MM.1S (cell line): ENCODE results near the gene FARP2.

Source experiments
- EZH2phosphoT487 ChIP-seq: fragments of 300-600 bp; sonication (generic); IDR thresholded peaks from 2 replicates; pipeline ENCODE4 v1.6.1; 2018; ENCODE audit warnings: antibody characterized with exemption, low read length
- TF ChIP-seq, protein P1 (sequence below): fragments of 300-600 bp; sonication (generic); IDR thresholded peaks from 2 replicates; pipeline ENCODE4 v1.5.1; 2016; ENCODE audit warnings: antibody characterized with exemption, low read length, mixed read lengths

DNA sequence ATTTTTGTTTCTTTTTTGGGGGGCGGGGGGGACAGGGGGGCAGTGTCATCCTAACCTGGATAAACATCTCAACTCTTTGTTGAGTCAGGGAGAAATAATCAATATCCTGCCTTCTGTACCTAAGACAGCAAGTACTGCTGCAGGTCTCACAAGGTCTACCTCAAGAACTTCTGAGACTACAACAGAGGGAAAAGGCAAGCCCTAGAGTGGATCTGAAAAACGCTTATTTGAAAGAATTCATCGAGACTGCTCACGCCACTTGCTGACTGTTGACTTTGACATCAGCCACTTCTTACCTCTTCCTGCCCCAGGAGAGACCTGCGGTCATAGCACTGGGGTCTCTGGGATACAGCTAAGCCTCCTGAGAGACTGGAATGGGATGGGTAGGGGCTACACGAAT lies 49.0 kb upstream of the FARP2 start:
- TF ChIP-seq, protein P1, sequence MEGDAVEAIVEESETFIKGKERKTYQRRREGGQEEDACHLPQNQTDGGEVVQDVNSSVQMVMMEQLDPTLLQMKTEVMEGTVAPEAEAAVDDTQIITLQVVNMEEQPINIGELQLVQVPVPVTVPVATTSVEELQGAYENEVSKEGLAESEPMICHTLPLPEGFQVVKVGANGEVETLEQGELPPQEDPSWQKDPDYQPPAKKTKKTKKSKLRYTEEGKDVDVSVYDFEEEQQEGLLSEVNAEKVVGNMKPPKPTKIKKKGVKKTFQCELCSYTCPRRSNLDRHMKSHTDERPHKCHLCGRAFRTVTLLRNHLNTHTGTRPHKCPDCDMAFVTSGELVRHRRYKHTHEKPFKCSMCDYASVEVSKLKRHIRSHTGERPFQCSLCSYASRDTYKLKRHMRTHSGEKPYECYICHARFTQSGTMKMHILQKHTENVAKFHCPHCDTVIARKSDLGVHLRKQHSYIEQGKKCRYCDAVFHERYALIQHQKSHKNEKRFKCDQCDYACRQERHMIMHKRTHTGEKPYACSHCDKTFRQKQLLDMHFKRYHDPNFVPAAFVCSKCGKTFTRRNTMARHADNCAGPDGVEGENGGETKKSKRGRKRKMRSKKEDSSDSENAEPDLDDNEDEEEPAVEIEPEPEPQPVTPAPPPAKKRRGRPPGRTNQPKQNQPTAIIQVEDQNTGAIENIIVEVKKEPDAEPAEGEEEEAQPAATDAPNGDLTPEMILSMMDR = no peak
- TF ChIP-seq EZH2phosphoT487 = no peak
